ENCODE results near the gene RNPEP.

Gene RNPEP

GRCh38 chr1:201964261-201964660, 18.2 kb upstream of the RNPEP start:
- H3K27me3 ChIP-seq (replicated peaks; ENCODE audit: control insufficient read depth, insufficient read depth, low read length): no peaks in the 10 kb centered on the region
- no peak overlapping the region for H3K9ac ChIP-seq (ENCODE audit: low read length)
- H3K4me1 ChIP-seq (ENCODE audit: control insufficient read depth, insufficient read depth, low read length): no peaks in the 10 kb centered on the region
- no peaks in the 10 kb centered on the region for H3K9me3 ChIP-seq (ENCODE audit: control insufficient read depth, low read length)
- DNase-seq (ENCODE audit: low read depth): peak; percentile 72
- no peak overlapping the region for H3K4me3 ChIP-seq (ENCODE audit: low read length)
- peaks cover 87% of the 10 kb centered on the region for H3K36me3 ChIP-seq (ENCODE audit: control insufficient read depth, insufficient read depth, low read length, severe bottlenecking)

DNA sequence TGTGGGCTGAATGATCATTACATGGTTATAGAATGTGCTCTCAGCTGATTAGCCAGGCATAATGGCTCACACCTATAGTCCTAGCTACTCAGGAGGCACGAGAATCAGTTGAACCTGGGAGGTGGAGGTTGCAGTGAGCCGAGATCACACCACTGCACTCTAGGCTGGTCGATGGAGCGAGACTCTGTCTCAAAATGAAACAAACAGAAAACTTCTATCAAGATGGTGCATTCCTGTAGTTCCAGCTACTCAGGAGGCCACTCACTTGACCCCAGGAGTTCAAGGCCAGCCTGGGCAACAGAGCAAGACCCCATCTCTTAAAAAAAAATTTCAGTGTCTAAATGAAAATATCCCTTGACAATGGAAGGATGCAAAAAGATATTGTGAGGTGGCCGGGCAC, 16.3 kb upstream of the RNPEP start:
- H3K4me3 ChIP-seq (ENCODE audit: low read length): no peak overlapping the region
- peaks cover 9% of the 10 kb centered on the region for H3K4me1 ChIP-seq (ENCODE audit: control insufficient read depth, insufficient read depth, low read length)
- H3K9ac ChIP-seq (ENCODE audit: low read length): no peak overlapping the region
- peaks cover 91% of the 10 kb centered on the region for H3K36me3 ChIP-seq (ENCODE audit: control insufficient read depth, insufficient read depth, low read length, severe bottlenecking)
- H3K9me3 ChIP-seq (ENCODE audit: control insufficient read depth, low read length): no peaks in the 10 kb centered on the region
- DNase-seq (ENCODE audit: low read depth): no peak
- H3K27me3 ChIP-seq (replicated peaks; ENCODE audit: control insufficient read depth, insufficient read depth, low read length): no peaks in the 10 kb centered on the region

DNA sequence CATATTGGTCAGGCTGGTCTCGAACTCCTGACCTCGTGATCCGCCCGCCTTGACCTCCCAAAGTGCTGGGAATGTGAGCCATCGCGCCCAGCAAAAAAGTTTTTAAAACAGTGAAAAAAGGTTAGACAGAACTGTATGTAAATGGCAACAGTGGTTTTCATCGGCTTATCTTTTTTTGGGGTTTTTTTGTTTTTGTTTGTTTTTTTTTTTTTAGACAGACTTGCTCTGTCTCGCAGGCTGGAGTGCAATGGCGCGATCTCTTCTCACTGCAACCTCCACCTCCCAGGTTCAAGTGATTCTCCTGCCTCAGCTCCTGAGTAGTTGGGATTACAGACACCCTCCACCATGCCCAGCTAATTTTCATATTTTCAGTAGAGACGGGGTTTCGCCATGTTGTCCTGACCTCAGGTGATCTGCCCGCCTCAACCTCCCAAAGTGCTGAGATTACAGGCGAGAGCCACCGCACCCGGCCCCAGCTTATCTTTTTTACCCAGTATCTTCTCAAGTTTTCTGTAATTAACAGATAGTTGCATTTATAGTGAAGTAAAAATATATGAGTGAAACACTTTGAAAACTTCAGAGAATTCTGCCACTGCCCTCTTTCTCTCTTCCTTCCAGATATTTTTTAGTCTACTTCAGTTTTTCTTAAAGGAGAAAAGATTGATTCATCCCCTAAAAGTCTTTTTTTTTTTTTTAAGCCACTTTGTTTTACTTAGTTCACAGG, 14.1 kb upstream of the RNPEP start:
- peaks cover 69% of the 10 kb centered on the region for H3K36me3 ChIP-seq (ENCODE audit: control insufficient read depth, insufficient read depth, low read length, severe bottlenecking)
- DNase-seq (ENCODE audit: low read depth): no peak
- H3K4me1 ChIP-seq (ENCODE audit: control insufficient read depth, insufficient read depth, low read length): peaks cover 9% of the 10 kb centered on the region
- no peaks in the 10 kb centered on the region for H3K27me3 ChIP-seq (replicated peaks; ENCODE audit: control insufficient read depth, insufficient read depth, low read length)
- H3K4me3 ChIP-seq (ENCODE audit: low read length): no peak overlapping the region
- H3K9me3 ChIP-seq (ENCODE audit: control insufficient read depth, low read length): no peaks in the 10 kb centered on the region
- no peak overlapping the region for H3K9ac ChIP-seq (ENCODE audit: low read length)

- H3K4me1 ChIP-seq (ENCODE audit: control insufficient read depth, insufficient read depth, low read length): peaks cover 12% of the 10 kb centered on the region
- DNase-seq (ENCODE audit: low read depth): peak; percentile 25
- H3K36me3 ChIP-seq (ENCODE audit: control insufficient read depth, insufficient read depth, low read length, severe bottlenecking): peaks cover 51% of the 10 kb centered on the region
- H3K9ac ChIP-seq (ENCODE audit: low read length): no peak overlapping the region
- no peaks in the 10 kb centered on the region for H3K27me3 ChIP-seq (replicated peaks; ENCODE audit: control insufficient read depth, insufficient read depth, low read length)
- H3K9me3 ChIP-seq (ENCODE audit: control insufficient read depth, low read length): no peaks in the 10 kb centered on the region
- no peak overlapping the region for H3K4me3 ChIP-seq (ENCODE audit: low read length)
Observed at GRCh38 chr1:201970334-201971159, 11.9 kb upstream of the RNPEP start.

DNA sequence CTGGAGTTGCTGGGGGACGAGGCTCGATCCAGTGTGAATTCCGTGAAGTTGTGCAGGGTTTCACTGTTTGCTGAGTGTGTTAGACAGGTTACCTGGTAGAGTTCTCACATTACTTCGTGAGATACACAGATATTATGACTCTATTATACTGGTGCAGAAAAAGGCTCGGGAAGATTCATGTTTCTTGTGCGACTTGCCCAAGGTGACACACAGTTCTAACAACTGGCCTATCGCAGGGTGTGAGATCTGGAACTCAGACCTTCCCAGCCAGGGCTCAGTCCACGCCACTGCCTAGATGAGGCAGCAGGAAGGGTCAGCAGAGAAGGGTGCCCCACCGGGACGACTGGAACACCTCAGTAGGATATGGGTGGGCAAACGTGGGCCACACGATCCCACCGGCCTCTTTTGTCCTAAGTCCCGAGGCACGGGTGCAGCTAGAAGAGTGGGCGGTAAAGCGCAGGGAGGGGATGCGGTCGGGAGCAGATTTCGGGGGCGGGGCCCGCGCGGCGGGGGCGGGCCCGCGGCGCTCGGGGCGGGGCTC, 296 bp upstream of the RNPEP start:
- H3K4me3 ChIP-seq (ENCODE audit: low read length): peak overlapping the region; percentile 85
- H3K9me3 ChIP-seq (ENCODE audit: control insufficient read depth, low read length): no peaks in the 10 kb centered on the region
- peaks cover 9% of the 10 kb centered on the region for H3K4me1 ChIP-seq (ENCODE audit: control insufficient read depth, insufficient read depth, low read length)
- H3K36me3 ChIP-seq (ENCODE audit: control insufficient read depth, insufficient read depth, low read length, severe bottlenecking): no peaks in the 10 kb centered on the region
- no peaks in the 10 kb centered on the region for H3K27me3 ChIP-seq (replicated peaks; ENCODE audit: control insufficient read depth, insufficient read depth, low read length)
- DNase-seq (ENCODE audit: low read depth): peak; percentile 87
- H3K9ac ChIP-seq (ENCODE audit: low read length): peak overlapping the region; percentile 95

DNA sequence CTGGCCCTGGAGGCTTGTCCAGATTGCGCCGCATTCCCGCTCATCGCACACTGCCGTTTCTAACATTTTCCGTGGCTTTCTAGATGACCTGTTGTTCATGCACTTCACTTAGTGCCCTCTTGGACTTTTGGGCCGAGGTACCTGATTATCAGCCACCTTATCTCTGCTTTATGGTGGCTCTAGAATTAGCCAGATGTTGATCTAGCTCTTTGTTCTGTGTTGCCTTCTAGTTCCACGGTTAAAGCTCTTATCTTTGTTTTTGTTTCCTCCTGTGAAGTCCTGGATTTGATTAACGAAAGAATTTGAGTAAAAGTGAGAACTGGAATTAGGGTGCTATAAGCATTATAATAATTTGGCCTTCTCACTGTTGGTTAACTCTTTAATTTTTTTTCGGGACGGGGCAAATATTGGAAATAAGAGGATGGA, 945 bp downstream of the RNPEP start:
- Histone ChIP-seq H3K36me3 (ENCODE audit: control insufficient read depth, insufficient read depth, low read length, severe bottlenecking) (no peaks in the 10 kb centered on the region), H3K9me3 (ENCODE audit: control insufficient read depth, low read length) (no peaks in the 10 kb centered on the region), H3K27me3 (replicated peaks; ENCODE audit: control insufficient read depth, insufficient read depth, low read length) (no peaks in the 10 kb centered on the region), H3K9ac (ENCODE audit: low read length) (peak overlapping the region; percentile 95), H3K4me1 (ENCODE audit: control insufficient read depth, insufficient read depth, low read length) (peaks cover 9% of the 10 kb centered on the region), H3K4me3 (ENCODE audit: low read length) (peak overlapping the region; percentile 85)
- DNase-seq (ENCODE audit: low read depth): no peak

GRCh38 chr1:201984446-201984845, 2.0 kb downstream of the RNPEP start:
- no peak for DNase-seq (ENCODE audit: low read depth)
- Histone ChIP-seq H3K9me3 (ENCODE audit: control insufficient read depth, low read length) (no peaks in the 10 kb centered on the region), H3K4me1 (ENCODE audit: control insufficient read depth, insufficient read depth, low read length) (peaks cover 12% of the 10 kb centered on the region), H3K36me3 (ENCODE audit: control insufficient read depth, insufficient read depth, low read length, severe bottlenecking) (peaks cover 4% of the 10 kb centered on the region), H3K4me3 (ENCODE audit: low read length) (no peak overlapping the region), H3K27me3 (replicated peaks; ENCODE audit: control insufficient read depth, insufficient read depth, low read length) (no peaks in the 10 kb centered on the region), H3K9ac (ENCODE audit: low read length) (no peak overlapping the region)

GRCh38 chr1:201985355-201985754, 2.9 kb downstream of the RNPEP start:
- peaks cover 12% of the 10 kb centered on the region for H3K36me3 ChIP-seq (ENCODE audit: control insufficient read depth, insufficient read depth, low read length, severe bottlenecking)
- no peak overlapping the region for H3K9ac ChIP-seq (ENCODE audit: low read length)
- H3K4me1 ChIP-seq (ENCODE audit: control insufficient read depth, insufficient read depth, low read length): peaks cover 12% of the 10 kb centered on the region
- DNase-seq (ENCODE audit: low read depth): no peak
- H3K9me3 ChIP-seq (ENCODE audit: control insufficient read depth, low read length): no peaks in the 10 kb centered on the region
- H3K4me3 ChIP-seq (ENCODE audit: low read length): no peak overlapping the region
- no peaks in the 10 kb centered on the region for H3K27me3 ChIP-seq (replicated peaks; ENCODE audit: control insufficient read depth, insufficient read depth, low read length)

DNA sequence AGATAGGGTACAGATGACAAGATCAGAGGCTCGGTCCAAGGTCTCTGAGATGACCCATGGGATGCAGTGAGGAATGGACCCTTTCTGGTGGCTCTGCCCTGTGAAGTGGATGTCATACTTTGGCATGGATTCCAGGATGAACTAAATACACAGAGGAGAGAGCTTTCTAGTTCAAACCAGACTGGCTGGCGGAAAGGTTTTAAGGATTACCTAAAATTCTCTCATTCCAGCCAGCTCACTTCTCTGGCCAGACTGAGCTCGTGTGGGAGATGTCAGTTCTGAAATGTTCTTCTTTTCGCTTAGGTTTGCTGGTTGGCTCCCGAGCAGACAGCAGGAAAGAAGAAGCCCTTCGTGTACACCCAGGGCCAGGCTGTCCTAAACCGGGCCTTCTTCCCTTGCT, 6.2 kb downstream of the RNPEP start:
- H3K9me3 ChIP-seq (ENCODE audit: control insufficient read depth, low read length): no peaks in the 10 kb centered on the region
- DNase-seq (ENCODE audit: low read depth): no peak
- H3K36me3 ChIP-seq (ENCODE audit: control insufficient read depth, insufficient read depth, low read length, severe bottlenecking): peaks cover 39% of the 10 kb centered on the region
- no peaks in the 10 kb centered on the region for H3K27me3 ChIP-seq (replicated peaks; ENCODE audit: control insufficient read depth, insufficient read depth, low read length)
- H3K9ac ChIP-seq (ENCODE audit: low read length): no peak overlapping the region
- H3K4me1 ChIP-seq (ENCODE audit: control insufficient read depth, insufficient read depth, low read length): peaks cover 10% of the 10 kb centered on the region
- H3K4me3 ChIP-seq (ENCODE audit: low read length): no peak overlapping the region

DNA sequence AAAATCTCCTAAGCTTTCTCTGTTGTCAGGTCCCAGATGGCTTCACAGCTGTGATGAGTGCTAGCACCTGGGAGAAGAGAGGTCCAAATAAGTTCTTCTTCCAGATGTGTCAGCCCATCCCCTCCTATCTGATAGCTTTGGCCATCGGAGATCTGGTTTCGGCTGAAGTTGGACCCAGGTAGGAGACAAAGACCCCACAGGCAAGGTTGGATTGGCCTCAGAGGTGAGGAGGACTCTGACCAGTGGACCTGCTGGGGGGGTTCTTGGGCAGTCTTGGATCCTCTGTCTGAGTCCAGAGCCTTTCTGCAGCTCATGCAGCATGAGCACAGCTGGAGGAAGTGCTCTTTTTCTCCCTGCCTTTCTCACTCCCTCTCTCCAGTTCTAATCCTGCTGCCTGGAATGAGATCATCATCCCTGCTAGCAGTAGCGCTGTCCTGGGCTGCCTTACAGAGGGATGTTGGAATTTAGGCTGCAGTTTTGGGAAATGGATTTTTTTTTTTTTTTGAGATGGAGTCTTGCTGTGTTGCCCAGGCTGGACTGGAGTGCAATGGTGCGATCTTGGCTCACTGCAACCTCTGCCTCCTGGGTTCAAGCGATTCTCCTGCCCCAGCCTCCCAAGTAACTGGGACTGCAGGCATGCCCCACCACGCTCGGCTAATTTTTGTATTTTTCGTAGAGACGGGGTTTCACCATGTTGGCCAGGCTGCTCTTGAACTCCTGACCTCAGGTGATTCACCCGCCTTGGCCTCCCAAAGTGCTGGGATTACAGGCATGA, 7.1 kb downstream of the RNPEP start:
- H3K36me3 ChIP-seq (ENCODE audit: control insufficient read depth, insufficient read depth, low read length, severe bottlenecking): peaks cover 48% of the 10 kb centered on the region
- DNase-seq (ENCODE audit: low read depth): no peak
- H3K9me3 ChIP-seq (ENCODE audit: control insufficient read depth, low read length): no peaks in the 10 kb centered on the region
- H3K27me3 ChIP-seq (replicated peaks; ENCODE audit: control insufficient read depth, insufficient read depth, low read length): no peaks in the 10 kb centered on the region
- H3K9ac ChIP-seq (ENCODE audit: low read length): no peak overlapping the region
- no peak overlapping the region for H3K4me3 ChIP-seq (ENCODE audit: low read length)
- peaks cover 4% of the 10 kb centered on the region for H3K4me1 ChIP-seq (ENCODE audit: control insufficient read depth, insufficient read depth, low read length)

- Histone ChIP-seq H3K9me3 (ENCODE audit: control insufficient read depth, low read length) (no peaks in the 10 kb centered on the region), H3K4me1 (ENCODE audit: control insufficient read depth, insufficient read depth, low read length) (peaks cover 4% of the 10 kb centered on the region), H3K27me3 (replicated peaks; ENCODE audit: control insufficient read depth, insufficient read depth, low read length) (no peaks in the 10 kb centered on the region), H3K36me3 (ENCODE audit: control insufficient read depth, insufficient read depth, low read length, severe bottlenecking) (peaks cover 56% of the 10 kb centered on the region), H3K9ac (ENCODE audit: low read length) (no peak overlapping the region), H3K4me3 (ENCODE audit: low read length) (no peak overlapping the region)
- no peak for DNase-seq (ENCODE audit: low read depth)
Observed at GRCh38 chr1:201990427-201990826, 8.0 kb downstream of the RNPEP start.
